Coronary artery (tissue), 2 donors: Measurements from ENCODE around the gene ZMYND11.

Source experiments
- DNase-seq: peaks from one replicate; pipeline ENCODE4 v3.0.0-alpha.2; 2017; ENCODE audit warnings: low spot score
- H3K27ac ChIP-seq, 2 donors: fragments of 200-600 bp; sonication (generic); one replicate each; pipeline ENCODE4 v1.5.1; 2016 to 2019
- H3K4me3 ChIP-seq: fragments of 200-600 bp; sonication (generic); 2 replicates; pipeline ENCODE4 v1.5.1; 2016; ENCODE audit warnings: mild to moderate bottlenecking, moderate library complexity
- TF ChIP-seq, protein P1 (sequence below): fragments of 200-600 bp; sonication (generic); IDR thresholded peaks from one replicate; pipeline ENCODE4 v1.5.1; 2019; ENCODE audit warnings: antibody characterized with exemption

Gene ZMYND11

GRCh38 chr10:288316-289200, 153.3 kb downstream of the ZMYND11 start:
- H3K4me3 ChIP-seq = no peak overlapping the region
- TF ChIP-seq, protein P1, sequence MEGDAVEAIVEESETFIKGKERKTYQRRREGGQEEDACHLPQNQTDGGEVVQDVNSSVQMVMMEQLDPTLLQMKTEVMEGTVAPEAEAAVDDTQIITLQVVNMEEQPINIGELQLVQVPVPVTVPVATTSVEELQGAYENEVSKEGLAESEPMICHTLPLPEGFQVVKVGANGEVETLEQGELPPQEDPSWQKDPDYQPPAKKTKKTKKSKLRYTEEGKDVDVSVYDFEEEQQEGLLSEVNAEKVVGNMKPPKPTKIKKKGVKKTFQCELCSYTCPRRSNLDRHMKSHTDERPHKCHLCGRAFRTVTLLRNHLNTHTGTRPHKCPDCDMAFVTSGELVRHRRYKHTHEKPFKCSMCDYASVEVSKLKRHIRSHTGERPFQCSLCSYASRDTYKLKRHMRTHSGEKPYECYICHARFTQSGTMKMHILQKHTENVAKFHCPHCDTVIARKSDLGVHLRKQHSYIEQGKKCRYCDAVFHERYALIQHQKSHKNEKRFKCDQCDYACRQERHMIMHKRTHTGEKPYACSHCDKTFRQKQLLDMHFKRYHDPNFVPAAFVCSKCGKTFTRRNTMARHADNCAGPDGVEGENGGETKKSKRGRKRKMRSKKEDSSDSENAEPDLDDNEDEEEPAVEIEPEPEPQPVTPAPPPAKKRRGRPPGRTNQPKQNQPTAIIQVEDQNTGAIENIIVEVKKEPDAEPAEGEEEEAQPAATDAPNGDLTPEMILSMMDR = no peak
- H3K27ac ChIP-seq = no peak overlapping the region
- DNase-seq = no peak

DNA sequence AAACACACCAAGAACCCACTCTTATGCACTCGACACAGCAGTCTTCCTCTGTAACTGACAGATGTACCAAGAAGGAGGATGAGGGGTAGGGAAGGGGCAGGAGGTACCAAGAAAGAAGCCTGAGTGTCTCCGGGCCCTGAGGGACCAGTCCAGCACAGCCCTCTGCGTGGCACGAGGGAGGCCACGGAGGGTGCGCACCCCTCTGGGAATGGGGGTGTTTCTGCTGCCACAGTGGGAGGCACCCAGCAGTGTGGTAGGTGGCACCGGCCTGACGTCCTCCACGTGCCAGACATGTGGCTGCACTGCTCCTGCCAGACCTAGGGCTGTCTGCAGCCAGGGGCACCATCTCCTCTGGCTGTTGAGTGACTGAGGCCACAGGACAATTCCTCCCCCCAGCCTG, 154.3 kb downstream of the ZMYND11 start:
- no peak for DNase-seq
- H3K4me3 ChIP-seq = no peak overlapping the region
- TF ChIP-seq, protein P1 = no peak
- no peak overlapping the region for H3K27ac ChIP-seq

DNA sequence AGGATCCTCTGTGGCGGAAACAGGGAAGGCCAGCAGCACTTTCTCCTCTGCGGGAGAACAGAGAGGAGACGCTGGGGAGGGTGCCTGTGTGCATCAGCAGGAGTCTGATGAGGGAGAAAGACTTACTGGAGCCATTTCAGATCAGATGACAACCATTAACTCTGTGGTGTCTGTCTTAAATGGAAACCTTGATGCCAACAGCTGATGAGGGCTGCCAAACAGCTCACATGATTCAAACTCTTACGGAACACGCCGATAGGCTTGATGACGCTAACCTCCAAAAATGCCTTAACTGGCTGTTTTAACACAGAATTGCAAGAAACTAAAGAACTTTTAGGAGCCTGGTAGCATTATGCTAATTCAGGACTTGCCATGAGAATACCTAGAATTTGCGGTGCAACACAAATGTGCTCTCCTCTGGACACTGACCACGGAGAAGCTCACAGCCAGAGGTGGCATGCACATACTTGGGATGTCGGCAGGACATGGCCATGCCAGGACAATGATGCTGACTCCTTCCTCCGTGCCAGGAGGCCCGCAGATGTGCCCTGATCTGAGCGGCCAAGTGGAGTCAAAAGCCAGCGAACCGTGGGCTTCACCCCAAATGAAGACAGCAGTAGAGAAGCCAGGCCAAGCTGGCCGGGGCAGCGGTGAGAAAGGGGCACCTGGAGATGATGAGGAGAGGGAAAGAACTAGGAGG, 154.9 kb downstream of the ZMYND11 start:
- TF ChIP-seq, protein P1 = no peak
- Histone ChIP-seq H3K4me3 (no peak overlapping the region), H3K27ac (no peak overlapping the region)
- DNase-seq = no peak

DNA sequence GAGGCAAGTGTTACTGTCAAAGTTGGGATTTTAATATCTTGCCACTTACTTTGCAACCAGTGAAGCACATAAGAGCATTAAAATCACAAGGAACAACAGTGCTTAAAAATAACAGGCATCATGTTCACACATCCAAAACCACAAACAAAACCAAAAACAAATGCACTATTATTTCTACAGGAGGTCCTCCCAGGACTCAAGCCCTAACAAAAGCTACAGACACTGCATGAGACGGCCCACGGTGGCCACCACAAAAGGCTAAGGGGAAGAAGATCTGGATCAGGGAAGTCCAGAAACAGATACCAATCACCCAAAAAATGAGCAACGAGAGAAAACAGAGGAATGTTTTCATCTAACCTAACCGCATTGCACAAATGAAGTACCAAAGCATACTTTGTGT, 158.4 kb downstream of the ZMYND11 start:
- Histone ChIP-seq H3K27ac (no peak overlapping the region), H3K4me3 (no peak overlapping the region)
- peak; percentile 31 for DNase-seq
- TF ChIP-seq, protein P1 = no peak

DNA sequence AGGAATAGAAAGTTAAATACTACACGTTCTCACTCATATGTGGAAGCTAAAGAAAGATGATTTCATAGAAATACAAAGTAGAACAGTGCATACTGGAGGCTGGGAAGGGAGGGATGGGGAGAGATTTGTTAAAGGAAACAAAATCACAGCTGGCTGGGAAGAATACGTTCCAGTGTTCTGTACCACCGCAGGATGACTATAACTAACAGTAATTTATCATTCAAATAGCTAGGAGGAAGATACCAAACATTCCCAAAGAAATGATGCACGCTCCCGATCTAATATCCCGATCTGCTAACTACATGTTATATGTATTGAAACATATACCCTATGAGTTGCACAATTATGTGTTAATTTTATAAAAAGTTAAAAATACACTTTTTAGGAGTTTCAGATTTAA, 162.3 kb downstream of the ZMYND11 start:
- TF ChIP-seq, protein P1 = no peak
- DNase-seq = no peak
- H3K27ac ChIP-seq = peak overlapping the region; percentile 16 to 73

DNA sequence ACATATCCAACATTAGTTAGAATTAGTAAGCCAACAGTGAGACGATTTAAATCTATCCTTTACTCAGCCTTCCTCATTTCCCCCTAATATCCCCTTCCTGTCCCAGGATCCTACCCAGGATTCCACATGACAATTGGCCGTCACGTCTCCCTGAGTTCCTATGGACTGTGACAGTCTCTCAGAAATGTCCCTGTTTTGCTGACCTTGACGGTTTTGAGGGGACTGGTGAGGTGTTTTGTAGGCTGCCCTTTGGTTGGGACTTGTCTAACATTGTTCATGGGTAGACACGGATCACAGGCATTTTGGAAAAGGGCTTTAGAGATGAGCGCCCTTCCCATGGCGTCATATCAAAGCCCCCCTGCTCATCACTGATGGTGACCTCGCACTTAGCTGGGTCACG, 162.8 kb downstream of the ZMYND11 start:
- Histone ChIP-seq H3K27ac (no peak overlapping the region), H3K4me3 (no peak overlapping the region)
- DNase-seq = no peak
- TF ChIP-seq, protein P1 = no peak

More for the DNA sequence above, 162.3 kb downstream of the ZMYND11 start:
- H3K4me3 ChIP-seq = peak overlapping the region; percentile 54
